A549 (cell line): ENCODE results near the gene IGLON5.

Source experiments
- BCL3 ChIP-seq: fragments of >200 bp; sonication (Bioruptor Twin); formaldehyde crosslinking; IDR thresholded peaks from 3 replicates; pipeline ENCODE4 v1.6.1; 2016
- CHD2 ChIP-seq: fragments of 150-350 bp; IDR thresholded peaks from 2 replicates; pipeline ENCODE4 v1.6.1; 2014; ENCODE audit warnings: low read length; ENCODE audit not compliant: partially characterized antibody
- CTCF ChIP-seq: fragments of >200 bp; sonication (Bioruptor Twin); formaldehyde crosslinking; IDR thresholded peaks from 3 replicates; pipeline ENCODE4 v1.5.1; 2016
- EP300 ChIP-seq, 2 experiments: fragments of >200 bp; sonication (Bioruptor Twin); formaldehyde crosslinking; IDR thresholded peaks; 2 replicates in 1 of 2; 3 replicates in 1 of 2; pipeline ENCODE4 v1.6.1; 2016 to 2017
- JUNB ChIP-seq: fragments of >200 bp; sonication (Bioruptor Twin); formaldehyde crosslinking; IDR thresholded peaks from 2 replicates; pipeline ENCODE4 v1.6.1; 2016
- KDM5A ChIP-seq: fragments of 200-600 bp; sonication (generic); IDR thresholded peaks from 2 replicates; pipeline ENCODE4 v1.6.1; 2016; ENCODE audit warnings: antibody characterized with exemption, mild to moderate bottlenecking
- PHF8 ChIP-seq: fragments of 200-600 bp; sonication (generic); IDR thresholded peaks from 2 replicates; pipeline ENCODE4 v1.6.1; 2016; ENCODE audit warnings: low read depth, mild to moderate bottlenecking, antibody characterized with exemption, moderate library complexity, borderline replicate concordance
- POLR2A ChIP-seq: IDR thresholded peaks from 2 replicates; pipeline ENCODE4 v1.6.1; 2012; ENCODE audit warnings: mild to moderate bottlenecking, low read length
- RAD21 ChIP-seq, 2 experiments: fragments of >200 bp in 1 of 2; sonication (Bioruptor Twin) in 1 of 2; formaldehyde crosslinking in 1 of 2; IDR thresholded peaks in 1 of 2; conservative IDR thresholded peaks in 1 of 2; 2 replicates in 1 of 2; 3 replicates in 1 of 2; pipeline ENCODE4 v1.6.1; 2012 to 2018; ENCODE audit warnings: inconsistent platforms in 1 of 2
- RARB ChIP-seq: fragments of 250-450 bp; sonication (Bioruptor Pico); IDR thresholded peaks from 2 replicates; pipeline ENCODE4 v1.8.0; 2021; ENCODE audit warnings: mild to moderate bottlenecking, moderate library complexity
- RFX5 ChIP-seq: fragments of 450-650 bp; IDR thresholded peaks from 2 replicates; pipeline ENCODE4 v1.7.1; 2014; ENCODE audit warnings: antibody characterized with exemption, mild to moderate bottlenecking, moderate library complexity
- TF ChIP-seq, protein P1 (sequence below): IDR thresholded peaks from 2 replicates; pipeline ENCODE4 v1.6.1; 2012

- TF ChIP-seq RAD21 (conservative IDR thresholded peaks at IDR 0.05 in 1 of 2, IDR thresholded peaks at IDR 0.05 in 1 of 2) (no peak), BCL3 (no peak), CTCF (no peak), RFX5 (no peak), RARB (no peak), POLR2A (no peak), EP300 (IDR thresholded peaks at IDR 0.05) (no peak), PHF8 (no peak), KDM5A (no peak), JUNB (no peak), CHD2 (no peak)
- TF ChIP-seq, protein P1, sequence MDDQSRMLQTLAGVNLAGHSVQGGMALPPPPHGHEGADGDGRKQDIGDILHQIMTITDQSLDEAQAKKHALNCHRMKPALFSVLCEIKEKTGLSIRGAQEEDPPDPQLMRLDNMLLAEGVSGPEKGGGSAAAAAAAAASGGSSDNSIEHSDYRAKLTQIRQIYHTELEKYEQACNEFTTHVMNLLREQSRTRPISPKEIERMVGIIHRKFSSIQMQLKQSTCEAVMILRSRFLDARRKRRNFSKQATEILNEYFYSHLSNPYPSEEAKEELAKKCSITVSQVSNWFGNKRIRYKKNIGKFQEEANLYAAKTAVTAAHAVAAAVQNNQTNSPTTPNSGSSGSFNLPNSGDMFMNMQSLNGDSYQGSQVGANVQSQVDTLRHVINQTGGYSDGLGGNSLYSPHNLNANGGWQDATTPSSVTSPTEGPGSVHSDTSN, result no peak
These were observed 42.8 kb downstream of the IGLON5 start for GRCh38 chr19:51354103-51354741.
